Measurements from ENCODE around the gene CRLF3. TPM values are rescaled to one million over a fixed set of nuclear protein-coding genes. Genes with fewer than 3 reads are reported as not detected.

The CRLF3 gene
- total RNA-seq, 1 experiment from 2014 or later = 15.0 TPM

DNA sequence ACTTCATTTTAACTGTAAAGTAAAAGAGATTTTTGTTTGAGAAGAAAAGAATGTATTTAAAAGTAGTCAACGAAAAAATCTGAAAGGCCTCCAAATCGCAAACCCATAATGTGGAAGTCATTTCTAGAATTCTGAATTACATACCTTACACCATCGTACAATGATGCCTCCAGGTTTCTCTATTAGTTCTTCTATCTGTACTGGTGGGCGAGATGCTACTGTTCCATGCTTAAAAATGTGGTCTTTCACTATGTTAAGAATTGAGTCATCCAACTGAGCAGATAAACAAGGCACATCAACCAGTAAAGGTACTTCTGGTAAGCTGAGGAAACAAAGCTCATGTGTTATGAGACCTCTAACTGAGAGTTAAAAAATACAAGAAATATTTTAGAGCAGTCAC, 28.5 kb downstream of the CRLF3 start:
- Mint-ChIP-seq H3K27me3 (ENCODE audit: insufficient read depth, unreplicated experiment) (no peaks in the 10 kb centered on the region), H3K27ac (ENCODE audit: low read depth, unreplicated experiment) (no peak overlapping the region), H3K9me3 (ENCODE audit: unreplicated experiment) (no peaks in the 10 kb centered on the region), H3K36me3 (ENCODE audit: insufficient read depth, unreplicated experiment) (peaks cover 84% of the 10 kb centered on the region), H3K4me1 (ENCODE audit: insufficient read depth, unreplicated experiment) (no peaks in the 10 kb centered on the region), H3K4me3 (ENCODE audit: unreplicated experiment) (no peak overlapping the region)
- BruUV-seq (replicated peaks) = no TSS peak
- TF ChIP-seq CTCF (IDR thresholded peaks at IDR 0.05; ENCODE audit: unreplicated experiment) = no peak
- ChIA-PET CTCF (no interaction called here), POLR2A (no interaction called here)
- intact Hi-C loops (cut with micrococcal nuclease) = no loop called here
- no peak for DNase-seq (ENCODE audit: unreplicated experiment)

DNA sequence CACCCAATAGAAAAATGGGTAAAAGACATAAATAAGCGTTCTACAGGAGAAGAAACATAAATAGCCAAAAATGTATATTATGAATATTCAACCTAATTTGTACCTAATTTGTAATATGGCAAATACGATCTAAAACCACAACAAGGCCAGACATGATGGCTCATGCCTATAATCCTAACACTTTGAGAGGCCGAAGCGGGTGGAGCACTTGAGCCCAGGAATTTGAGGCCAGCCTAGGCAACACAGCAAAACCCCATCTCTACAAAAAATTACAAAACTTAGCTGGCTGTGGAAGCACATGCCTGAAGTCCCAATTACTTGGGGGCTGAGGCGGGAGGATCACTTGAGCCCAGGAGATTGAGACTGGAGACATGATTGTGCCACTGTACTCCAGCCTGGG, 30.1 kb downstream of the CRLF3 start:
- no peak for DNase-seq (ENCODE audit: unreplicated experiment)

GRCh38 chr17:30793282-30793977, 31.1 kb downstream of the CRLF3 start:
- ChIA-PET POLR2A (interaction anchor here (0.7 kb wide), 1 partner anchor 628 kb away, joined by 3 read pairs; no protein-coding TSS in a partner anchor), CTCF (no interaction called here)
- no peak for TF ChIP-seq CTCF (IDR thresholded peaks at IDR 0.05; ENCODE audit: unreplicated experiment)
- H3K4me1 Mint-ChIP-seq (ENCODE audit: insufficient read depth, unreplicated experiment) = no peaks in the 10 kb centered on the region
- DNase-seq (ENCODE audit: unreplicated experiment) = no peak
- BruUV-seq (replicated peaks) = no TSS peak
- intact Hi-C loops (cut with micrococcal nuclease) = no loop called here
- H3K27me3 Mint-ChIP-seq (ENCODE audit: insufficient read depth, unreplicated experiment) = no peaks in the 10 kb centered on the region
- no peaks in the 10 kb centered on the region for H3K9me3 Mint-ChIP-seq (ENCODE audit: unreplicated experiment)
- peaks cover 88% of the 10 kb centered on the region for H3K36me3 Mint-ChIP-seq (ENCODE audit: insufficient read depth, unreplicated experiment)
- H3K27ac Mint-ChIP-seq (ENCODE audit: low read depth, unreplicated experiment) = peak overlapping the region; percentile 21
- no peak overlapping the region for H3K4me3 Mint-ChIP-seq (ENCODE audit: unreplicated experiment)

More for the DNA sequence above, 30.1 kb downstream of the CRLF3 start:
- H3K36me3 Mint-ChIP-seq (ENCODE audit: insufficient read depth, unreplicated experiment) = peaks cover 83% of the 10 kb centered on the region
- H3K9me3 Mint-ChIP-seq (ENCODE audit: unreplicated experiment) = no peaks in the 10 kb centered on the region
- no peak for TF ChIP-seq CTCF (IDR thresholded peaks at IDR 0.05; ENCODE audit: unreplicated experiment)
- intact Hi-C loops (cut with micrococcal nuclease) = no loop called here
- H3K27ac Mint-ChIP-seq (ENCODE audit: low read depth, unreplicated experiment) = peak overlapping the region; percentile 21
- CTCF ChIA-PET = interaction anchor here (0.5 kb wide), 1 partner anchor 11 kb away, joined by 3 read pairs; no protein-coding TSS in a partner anchor
- H3K4me3 Mint-ChIP-seq (ENCODE audit: unreplicated experiment) = no peak overlapping the region
- no peaks in the 10 kb centered on the region for H3K27me3 Mint-ChIP-seq (ENCODE audit: insufficient read depth, unreplicated experiment)
- H3K4me1 Mint-ChIP-seq (ENCODE audit: insufficient read depth, unreplicated experiment) = no peaks in the 10 kb centered on the region
- BruUV-seq (replicated peaks) = no TSS peak
- POLR2A ChIA-PET = interaction anchor here (0.7 kb wide), 1 partner anchor 312 kb away, joined by 3 read pairs; no protein-coding TSS in a partner anchor

- Mint-ChIP-seq H3K36me3 (ENCODE audit: insufficient read depth, unreplicated experiment) (peaks cover 90% of the 10 kb centered on the region), H3K27me3 (ENCODE audit: insufficient read depth, unreplicated experiment) (no peaks in the 10 kb centered on the region), H3K4me1 (ENCODE audit: insufficient read depth, unreplicated experiment) (no peaks in the 10 kb centered on the region), H3K4me3 (ENCODE audit: unreplicated experiment) (no peak overlapping the region), H3K9me3 (ENCODE audit: unreplicated experiment) (no peaks in the 10 kb centered on the region), H3K27ac (ENCODE audit: low read depth, unreplicated experiment) (no peak overlapping the region)
- POLR2A ChIA-PET = no interaction called here
- CTCF ChIA-PET = no interaction called here
- intact Hi-C loops (cut with micrococcal nuclease) = no loop called here
- no TSS peak for BruUV-seq (replicated peaks)
- no peak for DNase-seq (ENCODE audit: unreplicated experiment)
- TF ChIP-seq CTCF (IDR thresholded peaks at IDR 0.05; ENCODE audit: unreplicated experiment) = no peak
These were observed 34.2 kb downstream of the CRLF3 start for GRCh38 chr17:30790279-30790678.

All from MCF 10A (cell line).